Esophagus squamous epithelium (tissue), 5 donors: ENCODE measurements around the gene RERE. TPM values are rescaled to one million over a fixed set of nuclear protein-coding genes. Genes with fewer than 3 reads are reported as not detected.

Experiments used
- DNase-seq: peaks from one replicate; lab custom pipeline; 2025; lab: John Stamatoyannopoulos, UW
- H3K27ac ChIP-seq, 4 donors: fragments of 200-600 bp; sonication (generic); one replicate each; pipeline ENCODE4 v1.5.1; 2016 to 2019; ENCODE audit warnings: mild to moderate bottlenecking in 1 of 4
- H3K27me3 ChIP-seq, 4 donors: fragments of 200-600 bp; sonication (generic); 1 replicate in 3 of 4; 2 replicates in 1 of 4; pipeline versions ENCODE4 v1.5.1 to v1.6.0; 2017 to 2021; ENCODE audit warnings: antibody characterized with exemption in 1 of 4
- H3K36me3 ChIP-seq, 3 donors: fragments of 200-600 bp; sonication (generic); one replicate each; pipeline ENCODE4 v1.5.1; 2016 to 2019
- H3K4me1 ChIP-seq, 3 donors: fragments of 200-600 bp; sonication (generic); one replicate each; pipeline ENCODE4 v1.5.1; 2017 to 2019
- H3K4me3 ChIP-seq, 4 donors: fragments of 200-600 bp; sonication (generic); 1 replicate in 3 of 4; 2 replicates in 1 of 4; pipeline ENCODE4 v1.5.1; 2016 to 2019; ENCODE audit warnings: mild to moderate bottlenecking in 2 of 4, moderate library complexity in 1 of 4
- H3K9me3 ChIP-seq, 3 donors: fragments of 200-600 bp; sonication (generic); one replicate each; pipeline ENCODE4 v1.5.1; 2016 to 2019
- CTCF ChIP-seq, 6 experiments: fragments of 450-650 bp in 4 of 6; fragments of 200-600 bp in 2 of 6; sonication (generic) in 2 of 6; IDR thresholded peaks; one replicate each; pipeline ENCODE4 v1.5.1; 2016 to 2019; ENCODE audit warnings: antibody characterized with exemption in 6 of 6, mild to moderate bottlenecking in 4 of 6, moderate library complexity in 4 of 6
- POLR2A ChIP-seq, 4 donors: fragments of 450-650 bp; IDR thresholded peaks; one replicate each; pipeline ENCODE4 v1.6.1; 2017; ENCODE audit warnings: antibody characterized with exemption in 4 of 4, mild to moderate bottlenecking in 4 of 4, moderate library complexity in 3 of 4
- WGBS, 2 donors: methylation state at CpG; one replicate each; pipeline ENCODE4 v1.1.5; 2018; 5-methylcytosine and 5-hydroxymethylcytosine counted together
- intact Hi-C: fragments of 100-400 bp; cut with DNase I; formaldehyde crosslinking; loops from one replicate; pipeline ENCODE4 v1.15.0; 2022
- total RNA-seq, 4 donors: library from RNA; depleted of rRNA; stranded (reverse); fragments of >200 nt; gene quantifications; one replicate each; pipeline ENCODE4 v1.1.0, GENCODE V29; 2016
- donor health status: DM: yes; HTN: yes; CAD: no.

Gene RERE
- total RNA-seq, 4 donors from 2014 or later: 27.5 to 56.6 (median 32.1) TPM

DNA sequence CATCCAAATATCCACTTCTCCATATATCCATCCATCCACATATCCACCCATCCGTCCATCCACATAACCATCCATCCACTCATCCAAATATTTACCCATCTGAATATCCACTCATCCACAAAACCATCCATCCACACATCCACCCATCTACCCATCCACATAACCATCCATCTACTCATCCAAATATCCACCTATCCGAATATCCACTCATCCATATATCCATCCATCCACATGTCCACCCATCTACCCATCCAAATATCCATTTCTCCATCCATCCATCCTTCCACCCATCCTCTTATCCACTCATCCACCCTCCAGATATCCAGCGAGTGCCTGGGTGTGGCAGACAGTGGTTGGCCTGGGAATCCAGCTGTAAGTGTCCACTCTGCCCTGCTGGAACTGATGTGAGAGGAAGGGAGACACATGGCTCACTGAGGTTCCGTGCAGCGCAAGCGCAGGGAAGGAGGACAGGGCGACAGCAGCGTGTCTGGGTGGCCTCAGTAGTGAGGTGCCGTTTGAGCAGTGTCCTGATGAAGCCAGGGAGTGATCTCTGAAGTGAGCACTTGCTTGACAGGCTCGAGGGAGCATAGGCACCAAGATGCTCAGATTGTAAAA, 472.4 kb downstream of the RERE start:
- intact Hi-C loops: no loop called here
- 93% methylated on average over 5 to 9 of the region's 10 CpGs for whole genome bisulfite sequencing, 2 donors
- Histone ChIP-seq H3K27me3 (peaks cover 0 to 6% (median 0%) of the 10 kb centered on the region in 4 donors), H3K27ac (no peak overlapping the region), H3K9me3 (no peaks in the 10 kb centered on the region), H3K4me1 (peaks cover 11 to 43% (median 13%) of the 10 kb centered on the region in 3 donors), H3K4me3 (no peak overlapping the region), H3K36me3 (no peaks in the 10 kb centered on the region)
- TF ChIP-seq CTCF (IDR thresholded peaks at IDR 0.05) (no peak), POLR2A (IDR thresholded peaks at IDR 0.05) (no peak)
- no peak for DNase-seq

DNA sequence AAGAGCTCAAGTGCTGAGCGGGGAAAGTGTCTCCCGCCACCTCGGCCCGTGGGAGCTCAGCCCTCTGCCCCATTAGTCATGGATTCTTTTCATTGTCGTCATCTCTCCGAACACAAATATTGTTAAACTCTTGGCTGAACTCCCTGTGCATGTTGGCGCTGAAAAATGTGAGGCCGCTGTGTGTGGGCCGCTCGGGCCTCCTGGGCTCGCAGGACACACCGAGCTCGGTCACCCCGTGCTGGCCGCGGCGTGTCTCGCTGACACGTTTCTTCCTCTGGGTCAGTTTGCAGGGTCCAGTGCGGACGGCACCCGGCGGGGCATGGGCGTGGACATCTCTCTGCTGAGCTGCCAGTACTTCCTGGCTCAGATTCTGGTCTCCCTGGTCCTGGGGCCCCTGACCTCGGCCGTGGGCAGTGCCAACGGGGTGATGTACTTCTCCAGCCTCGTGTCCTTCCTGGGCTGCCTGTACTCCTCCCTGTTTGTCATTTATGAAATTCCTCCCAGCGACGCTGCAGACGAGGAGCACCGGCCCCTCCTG, 473.9 kb downstream of the RERE start:
- H3K27ac ChIP-seq: peak overlapping the region; percentile 50 to 86 (median 78)
- DNase-seq: no peak
- WGBS, 2 donors: 20 to 22% methylated on average over 5 to 19 of the region's 32 CpGs
- intact Hi-C loops: no loop called here
- H3K27me3 ChIP-seq: peaks cover 0 to 4% (median 0%) of the 10 kb centered on the region in 4 donors
- peaks cover 10 to 28% (median 11%) of the 10 kb centered on the region in 3 donors for H3K4me1 ChIP-seq
- TF ChIP-seq CTCF (IDR thresholded peaks at IDR 0.05) (no peak), POLR2A (IDR thresholded peaks at IDR 0.05) (no peak)
- H3K9me3 ChIP-seq: no peaks in the 10 kb centered on the region
- H3K36me3 ChIP-seq: no peaks in the 10 kb centered on the region
- H3K4me3 ChIP-seq: peak overlapping the region in 3 of 4 donors; percentile 11 to 44 (median 31)

DNA sequence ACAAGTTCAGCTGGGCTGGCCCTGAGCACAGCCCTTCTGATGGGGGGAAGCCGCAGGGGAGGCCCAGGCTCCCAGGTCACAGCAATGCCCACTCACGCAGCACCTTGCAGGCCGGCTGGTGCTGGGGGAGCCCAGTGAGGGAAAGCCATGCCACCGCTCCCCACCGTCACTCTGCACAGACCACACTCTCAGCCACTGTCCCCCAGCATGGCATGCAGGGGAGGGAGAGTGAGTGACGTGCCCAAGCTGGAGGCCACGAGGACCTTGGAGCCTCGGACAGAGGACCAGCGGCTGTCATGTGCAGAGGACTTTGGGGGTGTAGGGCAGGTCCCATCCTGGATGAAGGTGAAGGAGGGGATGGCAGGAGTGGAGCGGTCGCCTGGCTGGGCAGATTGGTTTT, 474.4 kb downstream of the RERE start:
- Histone ChIP-seq H3K36me3 (no peaks in the 10 kb centered on the region), H3K4me3 (peak overlapping the region in 2 of 4 donors; percentile 11 to 44), H3K9me3 (no peaks in the 10 kb centered on the region), H3K27ac (peak overlapping the region; percentile 50 to 86 (median 78)), H3K4me1 (peaks cover 8 to 23% (median 11%) of the 10 kb centered on the region in 3 donors), H3K27me3 (no peaks in the 10 kb centered on the region)
- no peak for DNase-seq
- intact Hi-C loops: no loop called here
- no peak for TF ChIP-seq POLR2A (IDR thresholded peaks at IDR 0.05)
- 38 to 89% methylated on average over 3 to 6 of the region's 11 CpGs for WGBS, 2 donors

DNA sequence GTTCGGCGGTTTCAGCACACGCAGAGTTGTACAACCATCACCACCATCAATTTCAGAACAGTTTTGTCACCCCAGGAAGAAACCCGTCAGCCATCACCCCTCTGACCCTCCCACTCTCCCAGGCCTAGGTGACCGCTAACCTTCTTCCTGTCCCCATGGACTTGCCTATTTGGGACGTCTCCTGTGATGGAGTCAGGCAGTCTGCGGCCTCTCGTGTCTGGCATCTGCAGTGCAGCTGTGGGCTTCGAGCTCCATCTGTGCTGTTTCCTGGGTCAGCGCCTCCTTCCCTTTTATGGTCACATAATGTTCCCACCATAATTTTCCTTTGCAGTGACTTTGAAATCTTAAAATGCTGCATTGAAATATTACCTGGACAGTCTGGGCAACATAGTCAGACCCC, 475.1 kb downstream of the RERE start:
- peaks cover 4 to 18% (median 11%) of the 10 kb centered on the region in 3 donors for H3K4me1 ChIP-seq
- intact Hi-C loops: no loop called here
- H3K4me3 ChIP-seq: no peak overlapping the region
- H3K9me3 ChIP-seq: no peaks in the 10 kb centered on the region
- H3K36me3 ChIP-seq: no peaks in the 10 kb centered on the region
- WGBS, 2 donors: 82 to 89% methylated on average over 6 to 8 of the region's 10 CpGs
- no peaks in the 10 kb centered on the region for H3K27me3 ChIP-seq
- no peak for DNase-seq
- peak overlapping the region in 3 of 4 donors; percentile 29 to 72 (median 41) for H3K27ac ChIP-seq
- TF ChIP-seq CTCF (IDR thresholded peaks at IDR 0.05) (peak in 2 of 6 experiments; percentile 3 to 11), POLR2A (IDR thresholded peaks at IDR 0.05) (no peak)

DNA sequence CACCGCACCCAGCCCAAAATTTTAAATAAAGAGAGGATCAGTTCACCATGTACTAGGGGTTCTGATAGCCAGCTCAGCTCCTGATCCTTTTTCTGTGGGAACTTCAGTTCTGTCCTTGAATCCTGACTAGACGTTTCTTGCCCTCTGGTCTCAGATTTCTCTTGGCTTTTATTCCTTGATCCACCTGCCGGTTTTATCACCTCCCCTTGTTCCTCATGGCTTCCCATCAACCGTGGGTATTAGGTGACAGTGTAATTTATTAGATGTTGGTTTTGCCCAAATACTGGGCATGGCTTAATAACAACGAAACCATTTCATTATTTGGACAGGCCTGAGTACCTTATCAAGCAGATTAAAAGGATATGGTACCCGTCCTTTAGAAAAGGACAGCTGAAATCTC, 477.0 kb downstream of the RERE start:
- H3K27me3 ChIP-seq: no peaks in the 10 kb centered on the region
- no peak overlapping the region for H3K27ac ChIP-seq
- 67 to 76% methylated on average over 6 of the region's 6 CpGs for WGBS, 2 donors
- H3K4me1 ChIP-seq: peaks cover 4 to 18% (median 11%) of the 10 kb centered on the region in 3 donors
- no peaks in the 10 kb centered on the region for H3K9me3 ChIP-seq
- TF ChIP-seq POLR2A (IDR thresholded peaks at IDR 0.05) (no peak), CTCF (IDR thresholded peaks at IDR 0.05) (no peak)
- H3K4me3 ChIP-seq: no peak overlapping the region
- no peaks in the 10 kb centered on the region for H3K36me3 ChIP-seq
- DNase-seq: no peak
- intact Hi-C loops: no loop called here
